ENCODE measurements around the gene UQCRH. TPM values are rescaled to one million over a fixed set of nuclear protein-coding genes. Genes with fewer than 3 reads are reported as not detected.

Gene UQCRH
- total RNA-seq, 1 donor from 2014 or later, result 317 TPM

GRCh38 chr1:46268578-46268977, 34.9 kb upstream of the UQCRH start:
- DNase-seq (ENCODE audit: low spot score), result no peak
- TF ChIP-seq CTCF (IDR thresholded peaks at IDR 0.05; ENCODE audit: unreplicated experiment), result no peak
- Mint-ChIP-seq H3K4me1 (ENCODE audit: unreplicated experiment) (no peaks in the 10 kb centered on the region), H3K9me3 (ENCODE audit: unreplicated experiment) (no peaks in the 10 kb centered on the region), H3K27ac (ENCODE audit: unreplicated experiment) (no peak overlapping the region), H3K36me3 (ENCODE audit: low read depth, unreplicated experiment) (peaks cover 4% of the 10 kb centered on the region), H3K27me3 (ENCODE audit: unreplicated experiment) (peaks cover 2% of the 10 kb centered on the region), H3K4me3 (ENCODE audit: unreplicated experiment) (no peak overlapping the region)

- Mint-ChIP-seq H3K4me3 (ENCODE audit: unreplicated experiment) (peak overlapping the region; percentile 33), H3K27me3 (ENCODE audit: unreplicated experiment) (peaks cover 2% of the 10 kb centered on the region), H3K4me1 (ENCODE audit: unreplicated experiment) (no peaks in the 10 kb centered on the region), H3K9me3 (ENCODE audit: unreplicated experiment) (no peaks in the 10 kb centered on the region), H3K36me3 (ENCODE audit: low read depth, unreplicated experiment) (peaks cover 16% of the 10 kb centered on the region), H3K27ac (ENCODE audit: unreplicated experiment) (no peak overlapping the region)
- TF ChIP-seq CTCF (IDR thresholded peaks at IDR 0.05; ENCODE audit: unreplicated experiment), result no peak
- no peak for DNase-seq (ENCODE audit: low spot score)
Observed at GRCh38 chr1:46274225-46275029, 29.1 kb upstream of the UQCRH start.

- Mint-ChIP-seq H3K27ac (ENCODE audit: unreplicated experiment) (no peak overlapping the region), H3K4me3 (ENCODE audit: unreplicated experiment) (peak overlapping the region; percentile 33), H3K9me3 (ENCODE audit: unreplicated experiment) (no peaks in the 10 kb centered on the region), H3K27me3 (ENCODE audit: unreplicated experiment) (peaks cover 2% of the 10 kb centered on the region), H3K4me1 (ENCODE audit: unreplicated experiment) (no peaks in the 10 kb centered on the region), H3K36me3 (ENCODE audit: low read depth, unreplicated experiment) (peaks cover 17% of the 10 kb centered on the region)
- DNase-seq (ENCODE audit: low spot score), result no peak
- TF ChIP-seq CTCF (IDR thresholded peaks at IDR 0.05; ENCODE audit: unreplicated experiment), result no peak
Observed at GRCh38 chr1:46275030-46275337, 28.5 kb upstream of the UQCRH start.

- Mint-ChIP-seq H3K27me3 (ENCODE audit: unreplicated experiment) (no peaks in the 10 kb centered on the region), H3K4me3 (ENCODE audit: unreplicated experiment) (no peak overlapping the region), H3K36me3 (ENCODE audit: low read depth, unreplicated experiment) (peaks cover 19% of the 10 kb centered on the region), H3K9me3 (ENCODE audit: unreplicated experiment) (no peaks in the 10 kb centered on the region), H3K4me1 (ENCODE audit: unreplicated experiment) (no peaks in the 10 kb centered on the region), H3K27ac (ENCODE audit: unreplicated experiment) (no peak overlapping the region)
- TF ChIP-seq CTCF (IDR thresholded peaks at IDR 0.05; ENCODE audit: unreplicated experiment), result no peak
- DNase-seq (ENCODE audit: low spot score), result no peak
Observed at GRCh38 chr1:46277658-46278373, 25.7 kb upstream of the UQCRH start.

GRCh38 chr1:46278807-46279206, 24.7 kb upstream of the UQCRH start:
- Mint-ChIP-seq H3K36me3 (ENCODE audit: low read depth, unreplicated experiment) (peaks cover 27% of the 10 kb centered on the region), H3K27ac (ENCODE audit: unreplicated experiment) (no peak overlapping the region), H3K4me3 (ENCODE audit: unreplicated experiment) (no peak overlapping the region), H3K4me1 (ENCODE audit: unreplicated experiment) (no peaks in the 10 kb centered on the region), H3K27me3 (ENCODE audit: unreplicated experiment) (no peaks in the 10 kb centered on the region), H3K9me3 (ENCODE audit: unreplicated experiment) (no peaks in the 10 kb centered on the region)
- TF ChIP-seq CTCF (IDR thresholded peaks at IDR 0.05; ENCODE audit: unreplicated experiment), result no peak
- no peak for DNase-seq (ENCODE audit: low spot score)
